Ishikawa (cell line): Measurements from ENCODE around the gene MYRIP.

ENCODE experiments used
- EGR1 ChIP-seq: IDR thresholded peaks from 2 replicates; pipeline ENCODE4 v1.6.1; 2012
- EP300 ChIP-seq: IDR thresholded peaks from 2 replicates; pipeline ENCODE4 v1.6.1; 2012; ENCODE audit warnings: borderline replicate concordance
- FOXM1 ChIP-seq: IDR thresholded peaks from 2 replicates; pipeline ENCODE4 v1.6.1; 2012; ENCODE audit warnings: low read depth, borderline replicate concordance
- TAF1 ChIP-seq: IDR thresholded peaks from 2 replicates; pipeline ENCODE4 v1.6.1; 2012; ENCODE audit warnings: low read depth, mild to moderate bottlenecking
- TF ChIP-seq, protein P1 (sequence below): IDR thresholded peaks from 2 replicates; pipeline ENCODE4 v1.6.1; 2012
- TF ChIP-seq, protein P2 (sequence below): IDR thresholded peaks from 2 replicates; pipeline ENCODE4 v1.6.1; 2012; ENCODE audit warnings: low read depth, mild to moderate bottlenecking

DNA sequence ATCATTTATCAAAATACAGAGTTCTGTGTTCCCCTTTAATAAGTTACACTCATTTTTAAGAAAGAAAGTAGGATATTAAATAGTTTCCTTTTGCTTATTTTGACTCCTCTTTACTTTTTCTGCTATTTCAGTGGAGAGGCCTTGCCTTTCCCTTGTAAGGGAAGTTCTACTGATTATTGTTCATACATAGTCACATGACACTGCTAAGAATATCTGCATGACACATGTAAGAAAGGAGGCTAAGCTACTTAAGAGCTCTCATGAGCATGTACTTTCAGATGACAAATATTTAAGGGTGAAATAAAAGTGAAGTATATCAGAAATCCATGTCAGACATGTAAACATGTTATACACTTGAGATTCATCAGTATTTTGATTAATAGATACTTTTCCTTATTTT is 39.0 kb downstream of the MYRIP start:
- TF ChIP-seq, protein P1, sequence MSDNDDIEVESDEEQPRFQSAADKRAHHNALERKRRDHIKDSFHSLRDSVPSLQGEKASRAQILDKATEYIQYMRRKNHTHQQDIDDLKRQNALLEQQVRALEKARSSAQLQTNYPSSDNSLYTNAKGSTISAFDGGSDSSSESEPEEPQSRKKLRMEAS = no peak
- TF ChIP-seq FOXM1 = no peak
- TF ChIP-seq TAF1 = no peak
- no peak for TF ChIP-seq EP300
- TF ChIP-seq, protein P2, sequence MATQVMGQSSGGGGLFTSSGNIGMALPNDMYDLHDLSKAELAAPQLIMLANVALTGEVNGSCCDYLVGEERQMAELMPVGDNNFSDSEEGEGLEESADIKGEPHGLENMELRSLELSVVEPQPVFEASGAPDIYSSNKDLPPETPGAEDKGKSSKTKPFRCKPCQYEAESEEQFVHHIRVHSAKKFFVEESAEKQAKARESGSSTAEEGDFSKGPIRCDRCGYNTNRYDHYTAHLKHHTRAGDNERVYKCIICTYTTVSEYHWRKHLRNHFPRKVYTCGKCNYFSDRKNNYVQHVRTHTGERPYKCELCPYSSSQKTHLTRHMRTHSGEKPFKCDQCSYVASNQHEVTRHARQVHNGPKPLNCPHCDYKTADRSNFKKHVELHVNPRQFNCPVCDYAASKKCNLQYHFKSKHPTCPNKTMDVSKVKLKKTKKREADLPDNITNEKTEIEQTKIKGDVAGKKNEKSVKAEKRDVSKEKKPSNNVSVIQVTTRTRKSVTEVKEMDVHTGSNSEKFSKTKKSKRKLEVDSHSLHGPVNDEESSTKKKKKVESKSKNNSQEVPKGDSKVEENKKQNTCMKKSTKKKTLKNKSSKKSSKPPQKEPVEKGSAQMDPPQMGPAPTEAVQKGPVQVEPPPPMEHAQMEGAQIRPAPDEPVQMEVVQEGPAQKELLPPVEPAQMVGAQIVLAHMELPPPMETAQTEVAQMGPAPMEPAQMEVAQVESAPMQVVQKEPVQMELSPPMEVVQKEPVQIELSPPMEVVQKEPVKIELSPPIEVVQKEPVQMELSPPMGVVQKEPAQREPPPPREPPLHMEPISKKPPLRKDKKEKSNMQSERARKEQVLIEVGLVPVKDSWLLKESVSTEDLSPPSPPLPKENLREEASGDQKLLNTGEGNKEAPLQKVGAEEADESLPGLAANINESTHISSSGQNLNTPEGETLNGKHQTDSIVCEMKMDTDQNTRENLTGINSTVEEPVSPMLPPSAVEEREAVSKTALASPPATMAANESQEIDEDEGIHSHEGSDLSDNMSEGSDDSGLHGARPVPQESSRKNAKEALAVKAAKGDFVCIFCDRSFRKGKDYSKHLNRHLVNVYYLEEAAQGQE = no peak
- no peak for TF ChIP-seq EGR1
